ENCODE data around the gene CFAP221. TPM values are rescaled to one million over a fixed set of nuclear protein-coding genes. Genes with fewer than 3 reads are reported as not detected.

Gene CFAP221
- polyA plus RNA-seq, 2 of the 4 experiments (the other 2 are of a cell fraction) = 0.17 to 0.30 TPM

GRCh38 chr2:119704670-119705120 is 160.4 kb downstream of the CFAP221 start:
- Histone ChIP-seq H3K9me3 (0 out of 3 replicates have a peak, but pooled peaks cover 4% of the 10 kb centered on the region), H3K4me2 (no peak overlapping the region), H3K27ac (no peak overlapping the region), H3K4me1 (0 out of 3 replicates have a peak, but pooled peaks cover 4% of the 10 kb centered on the region), H3K4me3 (no peak overlapping the region)
- no peak for ATAC-seq
- DNase-seq (ENCODE audit: low read depth in 1 of 2, low spot score in 1 of 2) = no peak
- ChIA-PET POLR2A (no interaction called here), CTCF (interaction anchor here (0.6 to 2.3 kb wide), 12 partner anchors 9 to 1842 kb away, joined by 3 to 11 read pairs (median 4); no protein-coding TSS in a partner anchor)
- TF ChIP-seq BHLHE40 (IDR thresholded peaks at IDR 0.05; ENCODE audit: low read depth, low read length) (no peak), EP300 (IDR thresholded peaks at IDR 0.05) (no peak), ZSCAN20 (CRISPR knock-in tag; IDR thresholded peaks at IDR 0.05) (no peak), MYC (IDR thresholded peaks at IDR 0.05; ENCODE audit: borderline replicate concordance, low read length) (no peak), HDAC2 (IDR thresholded peaks at IDR 0.05) (no peak), FOSL2 (IDR thresholded peaks at IDR 0.05) (no peak), FOSL2 (CRISPR knock-in tag; IDR thresholded peaks at IDR 0.05) (no peak), MAZ (IDR thresholded peaks at IDR 0.05; ENCODE audit: borderline replicate concordance, low read depth, low read length) (no peak), EHMT2 (IDR thresholded peaks at IDR 0.05; ENCODE audit: low read depth) (no peak), EHF (CRISPR knock-in tag; IDR thresholded peaks at IDR 0.05) (no peak), ATOH8 (CRISPR knock-in tag; IDR thresholded peaks at IDR 0.05; ENCODE audit: low read depth) (no peak), RCOR1 (IDR thresholded peaks at IDR 0.05; ENCODE audit: low read depth, low read length) (no peak), HEYL (CRISPR knock-in tag; IDR thresholded peaks at IDR 0.05) (no peak), FOSB (CRISPR knock-in tag; IDR thresholded peaks at IDR 0.05) (no peak), RARB (CRISPR knock-in tag; IDR thresholded peaks at IDR 0.05) (no peak), HOXB5 (CRISPR knock-in tag; IDR thresholded peaks at IDR 0.05) (no peak), ELK1 (IDR thresholded peaks at IDR 0.05; ENCODE audit: low read depth, low read length) (no peak)
- TF ChIP-seq, protein P1, sequence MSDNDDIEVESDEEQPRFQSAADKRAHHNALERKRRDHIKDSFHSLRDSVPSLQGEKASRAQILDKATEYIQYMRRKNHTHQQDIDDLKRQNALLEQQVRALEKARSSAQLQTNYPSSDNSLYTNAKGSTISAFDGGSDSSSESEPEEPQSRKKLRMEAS (IDR thresholded peaks at IDR 0.05) = no peak
- 52% methylated on average over 2 of the region's 2 CpGs for WGBS (ENCODE audit: missing lambda C conversion rate)
- no peak for FAIRE-seq

DNA sequence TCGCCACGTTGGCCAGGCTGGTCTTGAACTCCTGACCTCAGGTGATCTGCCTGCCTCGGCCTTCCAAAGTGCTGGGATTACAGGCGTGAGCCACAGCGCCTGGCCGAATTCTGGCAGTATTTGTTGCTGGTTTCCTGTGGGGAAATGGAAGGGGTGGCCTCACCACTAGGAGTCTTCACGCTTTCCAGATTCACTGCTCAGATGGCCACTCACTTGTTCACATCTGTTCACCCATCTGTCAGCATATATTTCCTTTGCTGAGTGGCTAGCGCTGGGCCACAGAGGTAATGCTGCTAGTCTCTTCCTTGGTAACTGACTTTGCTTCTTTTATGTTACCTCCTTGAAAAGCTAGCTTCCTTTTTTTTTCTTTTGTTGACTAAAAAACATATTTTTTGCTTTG is 162.0 kb downstream of the CFAP221 start:
- TF ChIP-seq GATA3 (IDR thresholded peaks at IDR 0.05; ENCODE audit: borderline replicate concordance) (no peak), REST (IDR thresholded peaks at IDR 0.05) (no peak), NFE2L2 (conservative IDR thresholded peaks at IDR 0.05; ENCODE audit: low read length) (no peak), KDM5A (IDR thresholded peaks at IDR 0.05) (no peak), ZSCAN20 (CRISPR knock-in tag; IDR thresholded peaks at IDR 0.05) (no peak)
- no peak overlapping the region for H3K27ac ChIP-seq
- H3K4me3 ChIP-seq = no peak overlapping the region
- H3K4me2 ChIP-seq = no peak overlapping the region
- FAIRE-seq (no peak), ATAC-seq (no peak), DNase-seq (ENCODE audit: low read depth in 1 of 2, low spot score in 1 of 2) (no peak)
- ChIA-PET CTCF (interaction anchor here (0.8 to 2.1 kb wide), 3 partner anchors 9 to 117 kb away, joined by 3 to 11 read pairs (median 3); no protein-coding TSS in a partner anchor), POLR2A (no interaction called here)
- WGBS (ENCODE audit: missing lambda C conversion rate) = 90% methylated on average over 8 of the region's 8 CpGs
- 0 out of 3 replicates have a peak, but pooled peaks cover 4% of the 10 kb centered on the region for H3K4me1 ChIP-seq
- 0 out of 3 replicates have a peak, but pooled peaks cover 4% of the 10 kb centered on the region for H3K9me3 ChIP-seq

Other genes with a start within 250 kb of the CFAP221 start
- gene C2orf76, start 177.6 kb upstream of the CFAP221 start, polyA plus RNA-seq (2011; rRNA removed) = 34.3 and 38.8 TPM in 2 replicates
- gene C2orf76, start 177.6 kb upstream of the CFAP221 start, polyA plus RNA-seq (2017; fragmentation: RNase III; extraction: RNeasy Plus Mini Kit Qiagen cat#74134 plus additional on column Dnase treatment) = 14.2 to 17.7 TPM (median 16.6 TPM) in 3 replicates
- gene DBI, start 177.5 kb upstream of the CFAP221 start, polyA plus RNA-seq (2011; rRNA removed) = 260 and 339 TPM in 2 replicates
- gene DBI, start 177.5 kb upstream of the CFAP221 start, polyA plus RNA-seq (2017; fragmentation: RNase III; extraction: RNeasy Plus Mini Kit Qiagen cat#74134 plus additional on column Dnase treatment) = 641 to 829 TPM (median 823 TPM) in 3 replicates
- gene TMEM37, start 112.6 kb upstream of the CFAP221 start, polyA plus RNA-seq (2011; rRNA removed) = 7.5 and 10.8 TPM in 2 replicates
- gene TMEM37, start 112.6 kb upstream of the CFAP221 start, polyA plus RNA-seq (2017; fragmentation: RNase III; extraction: RNeasy Plus Mini Kit Qiagen cat#74134 plus additional on column Dnase treatment) = 3.3 to 5.1 TPM (median 4.7 TPM) in 3 replicates
- gene SCTR, start 20.0 kb upstream of the CFAP221 start, polyA plus RNA-seq (2011; rRNA removed) = not detected in 2 replicates
- not detected in 3 replicates for gene SCTR, start 20.0 kb upstream of the CFAP221 start, polyA plus RNA-seq (2017; fragmentation: RNase III; extraction: RNeasy Plus Mini Kit Qiagen cat#74134 plus additional on column Dnase treatment)
- gene TMEM177, start 134.8 kb downstream of the CFAP221 start, polyA plus RNA-seq (2011; rRNA removed) = 20.2 and 21.1 TPM in 2 replicates
- 19.2 to 20.0 TPM (median 19.5 TPM) in 3 replicates for gene TMEM177, start 134.8 kb downstream of the CFAP221 start, polyA plus RNA-seq (2017; fragmentation: RNase III; extraction: RNeasy Plus Mini Kit Qiagen cat#74134 plus additional on column Dnase treatment)
- 36.6 and 47.9 TPM in 2 replicates for gene PTPN4, start 215.5 kb downstream of the CFAP221 start, polyA plus RNA-seq (2011; rRNA removed)
- gene PTPN4, start 215.5 kb downstream of the CFAP221 start, polyA plus RNA-seq (2017; fragmentation: RNase III; extraction: RNeasy Plus Mini Kit Qiagen cat#74134 plus additional on column Dnase treatment) = 14.1 to 16.9 TPM (median 14.5 TPM) in 3 replicates

Measured in A549 (cell line).